H1 (cell line): ENCODE data around the gene ACBD5. TPM values are rescaled to one million over a fixed set of nuclear protein-coding genes. Genes with fewer than 3 reads are reported as not detected.

Experiments used
- SAP30 ChIP-seq: fragments of 300-600 bp; sonication (generic); IDR thresholded peaks from 2 replicates; pipeline ENCODE4 v1.7.1; 2012; ENCODE audit warnings: low read length, moderate library complexity, mild to moderate bottlenecking, inconsistent platforms; ENCODE audit not compliant: insufficient read depth, insufficient replicate concordance
- polyA plus RNA-seq, 7 experiments: library from polyadenylated mRNA; depleted of rRNA in 3 of 7; stranded (reverse) in 5 of 7; unstranded in 2 of 7; fragments of >200 nt in 5 of 7; fragments of 200-250 nt in 2 of 7; gene quantifications; 1 replicate in 5 of 7; 2 replicates in 1 of 7; 4 replicates in 1 of 7; pipeline versions ENCODE4 v1.2.1 to v1.2.3, GENCODE V29; 2011 to 2013; ENCODE audit warnings: missing spikeins in 2 of 7, mixed read lengths in 2 of 7
- total RNA-seq: library from RNA; stranded (reverse); fragmentation: NEBNext Ultra II Directional; extraction: Animal tissue kit (Norgen Biotek cat#: 25700); gene quantifications from 2 replicates; pipeline ENCODE4 v1.2.1, GENCODE V29; 2021

The ACBD5 gene
- total and polyA plus RNA-seq, 2 of the 8 experiments (the other 6 are each of a cell fraction or from before 2014, with no cell fraction given): 4.6 to 15.9 TPM

DNA sequence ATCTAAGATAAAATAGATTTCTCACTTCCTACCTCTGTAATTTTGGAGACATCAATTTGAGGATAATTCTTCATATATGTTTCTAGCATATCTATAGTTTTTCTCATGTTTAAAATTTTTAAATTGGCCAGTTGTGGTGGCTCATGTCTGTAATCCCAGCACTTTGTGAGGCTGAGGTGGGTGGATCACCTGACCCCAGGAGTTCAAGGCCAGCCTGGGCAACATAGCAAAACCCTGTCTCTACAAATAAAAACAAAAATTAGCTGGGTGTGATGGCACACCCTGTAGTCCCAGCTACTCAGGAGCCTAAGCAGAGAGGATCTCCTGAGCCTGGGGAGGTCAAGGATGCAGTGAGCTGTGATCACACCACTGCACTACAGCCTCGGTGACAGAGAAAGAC lies 4.9 kb downstream of the ACBD5 start (continued):
- TF ChIP-seq SAP30: no peak
